K562 (cell line): ENCODE data around the gene LRCOL1.

Experiments
- JUN ChIP-seq, 2 experiments: sonication (generic) in 1 of 2; formaldehyde crosslinking in 1 of 2; IDR thresholded peaks; 2 replicates each; pipeline versions ENCODE4 v1.6.1 to v1.8.0; 2012 to 2022; ENCODE audit warnings: borderline replicate concordance in 2 of 2, mild to moderate bottlenecking in 2 of 2, improper control_type of control experiment in 1 of 2, low read depth in 1 of 2, low read length in 1 of 2, missing genetic modification reagents in 1 of 2
- LCOR ChIP-seq: sonication (generic); formaldehyde crosslinking; IDR thresholded peaks from 2 replicates; pipeline ENCODE4 v1.8.0; 2022; ENCODE audit warnings: mild to moderate bottlenecking, missing genetic modification reagents
- MAFG ChIP-seq: fragments of 450-650 bp; conservative IDR thresholded peaks from 2 replicates; pipeline ENCODE4 v1.6.1; 2016; ENCODE audit warnings: missing genetic modification characterization, missing compliant biosample characterization
- SIN3B ChIP-seq: fragments of 450-650 bp; IDR thresholded peaks from 2 replicates; pipeline ENCODE4 v1.6.1; 2017; ENCODE audit warnings: low read depth, mild to moderate bottlenecking, moderate library complexity
- ZBTB33 ChIP-seq: sonication (generic); formaldehyde crosslinking; IDR thresholded peaks from 2 replicates; pipeline ENCODE4 v1.8.1; 2023; ENCODE audit warnings: mild to moderate bottlenecking, missing genetic modification reagents

GRCh38 chr12:132558042-132558856 lies 52.1 kb downstream of the LRCOL1 start:
- TF ChIP-seq JUN (IDR thresholded peaks at IDR 0.05; ENCODE audit: borderline replicate concordance, low read depth, low read length) = no peak
- no peak for TF ChIP-seq JUN (CRISPR knock-in tag; IDR thresholded peaks at IDR 0.05; ENCODE audit: borderline replicate concordance)
- no peak for TF ChIP-seq SIN3B
- TF ChIP-seq MAFG (tag) = no peak
- no peak for TF ChIP-seq ZBTB33 (CRISPR knock-in tag)
- no peak for TF ChIP-seq LCOR
